ENCODE data around the gene NF2.

The NF2 gene

GRCh38 chr22:29702000-29702930, 98.8 kb downstream of the NF2 start:
- DNase-seq (ENCODE audit: low read depth): no peak
- no peak overlapping the region for H3K4me3 ChIP-seq (ENCODE audit: low read depth, low read length)
- no peak for TF ChIP-seq CTCF (IDR thresholded peaks at IDR 0.05; ENCODE audit: low read depth, low read length, missing control alignments)

GRCh38 chr22:29702931-29703501, 99.6 kb downstream of the NF2 start:
- TF ChIP-seq CTCF (IDR thresholded peaks at IDR 0.05; ENCODE audit: low read depth, low read length, missing control alignments): no peak
- H3K4me3 ChIP-seq (ENCODE audit: low read depth, low read length): no peak overlapping the region
- no peak for DNase-seq (ENCODE audit: low read depth)

- DNase-seq (ENCODE audit: low read depth): no peak
- TF ChIP-seq CTCF (IDR thresholded peaks at IDR 0.05; ENCODE audit: low read depth, low read length, missing control alignments): no peak
- H3K4me3 ChIP-seq (ENCODE audit: low read depth, low read length): no peak overlapping the region
These were observed 100.2 kb downstream of the NF2 start for GRCh38 chr22:29703569-29704195.

- H3K4me3 ChIP-seq (ENCODE audit: low read depth, low read length): no peak overlapping the region
- no peak for TF ChIP-seq CTCF (IDR thresholded peaks at IDR 0.05; ENCODE audit: low read depth, low read length, missing control alignments)
- no peak for DNase-seq (ENCODE audit: low read depth)
These were observed 101.3 kb downstream of the NF2 start for GRCh38 chr22:29704528-29705285.

- no peak for TF ChIP-seq CTCF (IDR thresholded peaks at IDR 0.05; ENCODE audit: low read depth, low read length, missing control alignments)
- H3K4me3 ChIP-seq (ENCODE audit: low read depth, low read length): no peak overlapping the region
- no peak for DNase-seq (ENCODE audit: low read depth)
These were observed 102.2 kb downstream of the NF2 start for GRCh38 chr22:29705651-29706050.

GRCh38 chr22:29706486-29706885, 103.1 kb downstream of the NF2 start:
- TF ChIP-seq CTCF (IDR thresholded peaks at IDR 0.05; ENCODE audit: low read depth, low read length, missing control alignments): no peak
- DNase-seq (ENCODE audit: low read depth): no peak

More at GRCh38 chr22:29706486-29706885, 103.1 kb downstream of the NF2 start:
- H3K4me3 ChIP-seq (ENCODE audit: low read depth, low read length): no peak overlapping the region

Measured in GM12864 (cell line).